Left lung (tissue), 10 donors: ENCODE results near the gene PIP5KL1. TPM values are rescaled to one million over a fixed set of nuclear protein-coding genes. Genes with fewer than 3 reads are reported as not detected.

ENCODE experiments used
- ATAC-seq: fragments of 200-7000 bp; cut with Tn5 transposase; one replicate; pipeline ENCODE4 v1.9.1; 2020; ENCODE audit warnings: moderate library complexity
- DNase-seq, 4 donors: peaks; one replicate each; pipeline ENCODE4 v3.0.0-alpha.2; 2013 to 2020
- H3K27ac ChIP-seq, 2 donors: fragments of 200-600 bp; sonication (generic) in 1 of 2; one replicate each; pipeline versions ENCODE4 v1.5.0 to v1.8.0; 2020 to 2021
- H3K27me3 ChIP-seq, 2 donors: fragments of 200-600 bp; sonication (generic) in 1 of 2; one replicate each; pipeline versions ENCODE4 v1.5.0 to v1.8.0; 2020 to 2021
- H3K36me3 ChIP-seq, 2 donors: fragments of 200-600 bp; sonication (generic) in 1 of 2; one replicate each; pipeline versions ENCODE4 v1.5.0 to v1.8.0; 2020 to 2021
- H3K4me1 ChIP-seq, 2 donors: fragments of 200-600 bp; one replicate each; pipeline ENCODE4 v1.8.0; 2021
- H3K4me3 ChIP-seq, 2 donors: fragments of 200-600 bp; sonication (generic) in 1 of 2; one replicate each; pipeline versions ENCODE4 v1.5.0 to v1.8.0; 2020 to 2021; ENCODE audit warnings: mild to moderate bottlenecking in 1 of 2
- H3K9me3 ChIP-seq, 2 donors: fragments of 200-600 bp; sonication (generic) in 1 of 2; one replicate each; pipeline versions ENCODE4 v1.5.0 to v1.8.0; 2020 to 2021
- intact Hi-C, 2 donors: fragments of 100-400 bp; cut with DNase I; formaldehyde crosslinking; loops; one replicate each; pipeline versions ENCODE4 v1.11.2 to v1.14.2; 2022
- polyA plus RNA-seq, 6 donors: library from polyadenylated mRNA; unstranded; fragments of 120-200 nt; gene quantifications; one replicate each; pipeline ENCODE4 v1.2.1, GENCODE V29; 2013; ENCODE audit not compliant: insufficient read length in 6 of 6
- total RNA-seq, 2 donors: library from RNA; stranded (reverse); fragmentation: NEBNext Ultra II Directional; extraction: Animal tissue kit (Norgen Biotek cat#: 25700); gene quantifications; one replicate each; pipeline ENCODE4 v1.2.1, GENCODE V29; 2021
- TF ChIP-seq, protein P1 (sequence below), 2 donors: fragments of 200-600 bp; sonication (generic) in 1 of 2; IDR thresholded peaks; one replicate each; pipeline versions ENCODE4 v1.5.0 to v1.8.0; 2021; ENCODE audit warnings: antibody characterized with exemption in 2 of 2
- donor health status: DM: no; HTN: yes; CAD: no.
- donor health status: DM: no; HTN: no; CAD: no.

Gene PIP5KL1
- total and polyA plus RNA-seq, 8 donors = 2.7 to 7.9 (median 5.0) TPM

- intact Hi-C loops = loop anchor here in 1 of 2 donors (10.0 kb wide), 1 partner anchor 84 kb away; no protein-coding TSS in a partner anchor
- Histone ChIP-seq H3K4me3 (no peak overlapping the region), H3K36me3 (no peaks in the 10 kb centered on the region), H3K4me1 (peaks cover 24 to 48% of the 10 kb centered on the region in 2 donors), H3K27ac (peak overlapping the region; percentile 13 to 70), H3K27me3 (peaks cover 0 to 13% of the 10 kb centered on the region in 2 donors), H3K9me3 (no peaks in the 10 kb centered on the region)
- DNase-seq = no peak
- ATAC-seq = peak; percentile 0
- TF ChIP-seq, protein P1, sequence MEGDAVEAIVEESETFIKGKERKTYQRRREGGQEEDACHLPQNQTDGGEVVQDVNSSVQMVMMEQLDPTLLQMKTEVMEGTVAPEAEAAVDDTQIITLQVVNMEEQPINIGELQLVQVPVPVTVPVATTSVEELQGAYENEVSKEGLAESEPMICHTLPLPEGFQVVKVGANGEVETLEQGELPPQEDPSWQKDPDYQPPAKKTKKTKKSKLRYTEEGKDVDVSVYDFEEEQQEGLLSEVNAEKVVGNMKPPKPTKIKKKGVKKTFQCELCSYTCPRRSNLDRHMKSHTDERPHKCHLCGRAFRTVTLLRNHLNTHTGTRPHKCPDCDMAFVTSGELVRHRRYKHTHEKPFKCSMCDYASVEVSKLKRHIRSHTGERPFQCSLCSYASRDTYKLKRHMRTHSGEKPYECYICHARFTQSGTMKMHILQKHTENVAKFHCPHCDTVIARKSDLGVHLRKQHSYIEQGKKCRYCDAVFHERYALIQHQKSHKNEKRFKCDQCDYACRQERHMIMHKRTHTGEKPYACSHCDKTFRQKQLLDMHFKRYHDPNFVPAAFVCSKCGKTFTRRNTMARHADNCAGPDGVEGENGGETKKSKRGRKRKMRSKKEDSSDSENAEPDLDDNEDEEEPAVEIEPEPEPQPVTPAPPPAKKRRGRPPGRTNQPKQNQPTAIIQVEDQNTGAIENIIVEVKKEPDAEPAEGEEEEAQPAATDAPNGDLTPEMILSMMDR (IDR thresholded peaks at IDR 0.05) = no peak
Measured at GRCh38 chr9:127878652-127879390, 51.8 kb downstream of the PIP5KL1 start.

DNA sequence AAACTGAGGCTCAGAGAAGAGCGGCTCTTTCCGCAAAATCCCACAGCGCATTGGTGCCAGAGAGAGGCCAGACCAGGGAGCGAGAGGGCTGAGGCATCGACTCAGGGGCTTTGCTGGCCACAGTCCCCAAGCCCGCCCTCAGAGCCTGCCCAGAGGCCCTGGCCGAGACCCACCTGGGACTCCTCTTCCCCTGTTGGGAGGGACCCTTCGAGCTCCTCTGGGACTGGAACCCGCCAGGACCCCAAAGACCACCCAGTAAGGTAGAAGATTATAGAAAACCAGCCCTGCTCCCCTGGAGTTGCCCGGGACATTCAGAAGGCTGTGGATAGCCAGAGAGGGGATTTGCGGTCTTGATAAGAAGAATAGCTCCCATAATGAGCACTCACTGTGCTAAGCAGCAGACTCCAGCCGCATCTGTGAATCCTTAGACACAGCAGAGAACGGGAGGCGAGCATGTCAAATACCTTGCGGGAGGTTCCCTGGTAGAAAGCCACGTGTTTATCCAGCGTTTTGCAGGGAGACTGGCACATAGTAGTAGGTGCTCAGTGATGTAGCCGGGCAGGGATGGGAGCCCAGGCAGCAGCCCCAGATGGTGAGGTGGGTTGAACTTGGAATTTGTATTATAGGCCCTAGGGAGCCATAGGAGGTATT, 52.5 kb downstream of the PIP5KL1 start:
- Histone ChIP-seq H3K27me3 (peaks cover 0 to 13% of the 10 kb centered on the region in 2 donors), H3K4me3 (peak overlapping the region; percentile 40 to 46), H3K27ac (peak overlapping the region; percentile 70 to 75), H3K4me1 (peaks cover 27 to 55% of the 10 kb centered on the region in 2 donors), H3K36me3 (peaks cover 0 to 2% of the 10 kb centered on the region in 2 donors), H3K9me3 (no peaks in the 10 kb centered on the region)
- ATAC-seq (peak; percentile 0), DNase-seq (no peak)
- intact Hi-C loops = loop anchor here in 1 of 2 donors (10.0 kb wide), 1 partner anchor 83 kb away; no protein-coding TSS in a partner anchor
- TF ChIP-seq, protein P1 (IDR thresholded peaks at IDR 0.05) = no peak

DNA sequence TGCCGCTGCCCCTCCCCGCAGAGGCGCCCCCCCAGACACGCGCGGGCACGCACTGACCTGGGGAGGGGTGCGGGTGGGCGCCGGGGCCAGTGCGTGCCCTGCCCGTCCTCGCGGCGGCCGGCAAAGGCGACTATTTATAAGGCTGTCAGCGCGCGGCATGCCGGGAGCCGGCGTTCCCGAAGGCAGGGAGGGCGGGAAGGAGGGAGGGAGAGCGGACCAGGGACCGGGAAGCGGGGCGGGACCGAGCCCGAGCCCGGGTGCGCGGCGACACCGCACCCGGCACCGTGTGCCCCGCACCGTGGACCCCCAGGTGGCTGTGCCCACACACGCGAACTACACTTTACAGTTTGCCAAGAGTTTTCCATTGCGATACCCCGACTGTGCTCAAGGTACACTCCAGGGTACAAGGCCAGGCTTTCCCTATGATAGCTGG, 53.0 kb downstream of the PIP5KL1 start, which contains the start of gene AK1:
AK1 (minus strand) TSS at position 110 of the 433 bp plus-strand sequence. CDS start 3,058 bp downstream, outside the sequence.
- TF ChIP-seq, protein P1 (IDR thresholded peaks at IDR 0.05) = no peak
- Histone ChIP-seq H3K4me1 (peaks cover 27 to 58% of the 10 kb centered on the region in 2 donors), H3K27ac (peak within 1 kb of the TSS; percentile 70 to 75), H3K27me3 (peaks cover 0 to 13% of the 10 kb centered on the region in 2 donors), H3K9me3 (no peaks in the 10 kb centered on the region), H3K4me3 (peak within 1 kb of the TSS; percentile 40 to 46), H3K36me3 (peaks cover 0 to 8% of the 10 kb centered on the region in 2 donors)
- DNase-seq (peak; percentile 63 to 93 (median 80)), ATAC-seq (peak; percentile 66)
- intact Hi-C loops = loop anchor here in 1 of 2 donors (10.0 kb wide), 1 partner anchor 83 kb away; no protein-coding TSS in a partner anchor

- Histone ChIP-seq H3K9me3 (no peaks in the 10 kb centered on the region), H3K4me1 (peaks cover 27 to 56% of the 10 kb centered on the region in 2 donors), H3K27me3 (peaks cover 0 to 13% of the 10 kb centered on the region in 2 donors), H3K36me3 (peaks cover 0 to 14% of the 10 kb centered on the region in 2 donors), H3K27ac (peak overlapping the region; percentile 70 to 75), H3K4me3 (peak overlapping the region; percentile 40 to 46)
- intact Hi-C loops = loop anchor here in 1 of 2 donors (10.0 kb wide), 1 partner anchor 82 kb away; no protein-coding TSS in a partner anchor
- DNase-seq (no peak), ATAC-seq (peak; percentile 20)
- TF ChIP-seq, protein P1 (IDR thresholded peaks at IDR 0.05) = no peak
Measured at GRCh38 chr9:127876764-127877562, 53.6 kb downstream of the PIP5KL1 start.
